Measurements from ENCODE around the gene XXYLT1. TPM values are rescaled to one million over a fixed set of nuclear protein-coding genes. Genes with fewer than 3 reads are reported as not detected.

The XXYLT1 gene
- total RNA-seq, 2 experiments from 2014 or later, result 3.1 to 3.7 TPM

DNA sequence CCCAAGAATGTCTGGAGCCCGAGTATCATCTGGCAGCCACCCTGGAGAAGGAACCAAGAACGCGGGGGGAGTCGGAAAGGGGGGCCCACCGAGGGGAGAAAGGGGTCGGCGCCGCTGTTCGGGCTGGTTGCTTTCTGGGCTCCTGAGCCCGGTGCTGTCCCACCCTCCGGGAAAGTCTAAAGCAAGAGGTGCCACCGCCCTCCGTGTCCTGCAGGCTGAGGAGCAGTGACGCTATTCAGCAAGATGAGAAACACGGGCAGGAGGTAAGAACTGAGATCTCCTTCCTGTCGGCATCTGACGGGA is 234.8 kb downstream of the XXYLT1 start:
- TF ChIP-seq, protein P1, sequence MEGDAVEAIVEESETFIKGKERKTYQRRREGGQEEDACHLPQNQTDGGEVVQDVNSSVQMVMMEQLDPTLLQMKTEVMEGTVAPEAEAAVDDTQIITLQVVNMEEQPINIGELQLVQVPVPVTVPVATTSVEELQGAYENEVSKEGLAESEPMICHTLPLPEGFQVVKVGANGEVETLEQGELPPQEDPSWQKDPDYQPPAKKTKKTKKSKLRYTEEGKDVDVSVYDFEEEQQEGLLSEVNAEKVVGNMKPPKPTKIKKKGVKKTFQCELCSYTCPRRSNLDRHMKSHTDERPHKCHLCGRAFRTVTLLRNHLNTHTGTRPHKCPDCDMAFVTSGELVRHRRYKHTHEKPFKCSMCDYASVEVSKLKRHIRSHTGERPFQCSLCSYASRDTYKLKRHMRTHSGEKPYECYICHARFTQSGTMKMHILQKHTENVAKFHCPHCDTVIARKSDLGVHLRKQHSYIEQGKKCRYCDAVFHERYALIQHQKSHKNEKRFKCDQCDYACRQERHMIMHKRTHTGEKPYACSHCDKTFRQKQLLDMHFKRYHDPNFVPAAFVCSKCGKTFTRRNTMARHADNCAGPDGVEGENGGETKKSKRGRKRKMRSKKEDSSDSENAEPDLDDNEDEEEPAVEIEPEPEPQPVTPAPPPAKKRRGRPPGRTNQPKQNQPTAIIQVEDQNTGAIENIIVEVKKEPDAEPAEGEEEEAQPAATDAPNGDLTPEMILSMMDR (IDR thresholded peaks at IDR 0.05), result no peak
- Mint-ChIP-seq H3K27ac (no peak overlapping the region), H3K4me1 (ENCODE audit: low read depth) (no peaks in the 10 kb centered on the region), H3K9me3 (no peaks in the 10 kb centered on the region), H3K27me3 (no peaks in the 10 kb centered on the region), H3K4me3 (no peak overlapping the region), H3K36me3 (ENCODE audit: low read depth) (no peaks in the 10 kb centered on the region)
- intact Hi-C loops (cut with DNase I, micrococcal nuclease), result no loop called here
- no peak for ATAC-seq (ENCODE audit: poor library complexity)
- ChIA-PET POLR2A (no interaction called here), CTCF (no interaction called here)
- Histone ChIP-seq H3K36me3 (ENCODE audit: insufficient read depth, low read length) (no peaks in the 10 kb centered on the region), H3K4me1 (ENCODE audit: insufficient read depth, low read length) (no peaks in the 10 kb centered on the region), H3K9me3 (ENCODE audit: control insufficient read depth in 1 of 2, insufficient read depth in 1 of 2, low read length in 2 of 2) (peaks cover 0 to 3% of the 10 kb centered on the region in 2 experiments), H3K27ac (ENCODE audit: low read depth in 1 of 2, low read length in 2 of 2) (no peak overlapping the region), H3K27me3 (ENCODE audit: control insufficient read depth in 1 of 2, insufficient read depth in 2 of 2, low read length in 2 of 2) (no peaks in the 10 kb centered on the region), H3K4me3 (ENCODE audit: low read length) (no peak overlapping the region)
- no peak for DNase-seq

DNA sequence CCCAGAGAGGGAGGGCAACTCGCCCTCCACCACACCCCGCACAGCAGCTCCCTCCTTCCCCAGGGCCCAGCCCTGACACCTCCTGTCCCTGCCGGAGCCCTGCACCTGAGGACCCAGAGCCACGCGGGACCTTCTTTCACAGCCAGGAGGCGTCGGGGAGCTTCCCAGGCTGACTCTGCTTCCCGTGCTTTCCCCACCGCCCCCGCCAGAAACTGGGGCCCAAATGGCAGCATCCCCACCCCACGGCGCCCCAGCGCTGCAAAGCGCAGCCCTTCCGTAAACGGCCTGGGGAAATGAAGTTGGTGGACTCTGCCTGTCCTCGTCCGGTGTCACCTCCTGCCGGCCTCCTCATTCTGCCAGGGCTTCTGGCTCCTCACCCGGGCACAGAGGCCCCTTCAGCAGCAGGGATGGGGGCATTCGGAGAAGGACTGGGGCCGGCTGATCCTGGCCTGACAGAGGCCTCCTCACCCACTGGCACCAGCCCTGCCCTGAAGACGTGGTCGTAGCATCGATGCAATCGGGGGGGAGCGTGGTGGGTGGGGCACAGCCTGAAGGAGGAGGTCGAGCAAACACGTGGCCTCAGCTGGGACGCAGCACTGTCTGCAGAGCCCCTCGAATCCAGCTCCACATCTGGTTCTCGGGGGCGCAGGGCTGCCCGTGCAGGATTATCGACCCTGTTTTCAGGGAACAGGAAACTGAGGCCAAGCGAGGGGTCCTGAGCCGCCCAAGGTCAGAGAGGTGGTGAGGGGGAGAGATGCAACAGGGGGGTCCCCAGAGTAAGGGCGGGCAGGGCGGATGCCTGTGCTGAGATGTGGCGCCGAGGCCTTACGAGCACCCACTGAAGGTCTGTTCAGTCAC is 235.4 kb downstream of the XXYLT1 start:
- no peak for DNase-seq
- POLR2A ChIA-PET, result no interaction called here
- intact Hi-C loops (cut with DNase I, micrococcal nuclease), result no loop called here

DNA sequence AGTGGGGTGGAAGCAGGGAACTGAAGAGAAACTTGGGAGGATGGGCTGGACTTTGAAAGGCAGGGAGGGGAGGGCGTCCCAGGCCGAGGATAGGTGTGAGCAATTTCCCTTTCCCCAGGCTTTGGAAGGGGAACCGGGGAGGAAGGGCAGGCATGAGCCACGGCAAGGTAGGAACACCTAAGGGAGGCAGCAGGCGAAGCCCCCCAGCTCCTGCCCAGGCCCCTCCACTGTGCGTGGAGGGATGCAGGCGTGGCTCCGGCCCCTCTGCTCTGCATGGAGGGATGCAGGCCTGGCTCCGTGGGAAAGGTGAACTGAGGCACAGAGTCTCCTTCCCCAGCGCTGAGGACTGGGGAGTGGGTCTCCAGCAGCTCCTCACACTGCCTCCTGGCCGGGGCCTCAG is 236.4 kb downstream of the XXYLT1 start:
- H3K36me3 ChIP-seq (ENCODE audit: insufficient read depth, low read length), result no peaks in the 10 kb centered on the region
- no peaks in the 10 kb centered on the region for H3K27me3 Mint-ChIP-seq
- no peaks in the 10 kb centered on the region for H3K27me3 ChIP-seq (ENCODE audit: control insufficient read depth in 1 of 2, insufficient read depth in 2 of 2, low read length in 2 of 2)
- no peaks in the 10 kb centered on the region for H3K36me3 Mint-ChIP-seq (ENCODE audit: low read depth)
- intact Hi-C loops (cut with DNase I, micrococcal nuclease), result no loop called here
- no peaks in the 10 kb centered on the region for H3K4me1 ChIP-seq (ENCODE audit: insufficient read depth, low read length)
- H3K9me3 Mint-ChIP-seq, result no peaks in the 10 kb centered on the region
- no peak overlapping the region for H3K27ac Mint-ChIP-seq
- ChIA-PET POLR2A (no interaction called here), CTCF (no interaction called here)
- no peak overlapping the region for H3K4me3 Mint-ChIP-seq
- no peaks in the 10 kb centered on the region for H3K4me1 Mint-ChIP-seq (ENCODE audit: low read depth)
- H3K9me3 ChIP-seq (ENCODE audit: control insufficient read depth in 1 of 2, insufficient read depth in 1 of 2, low read length in 2 of 2), result peaks cover 0 to 3% of the 10 kb centered on the region in 2 experiments
- TF ChIP-seq, protein P1 (IDR thresholded peaks at IDR 0.05), result no peak
- no peak overlapping the region for H3K4me3 ChIP-seq (ENCODE audit: low read length)
- DNase-seq (no peak), ATAC-seq (ENCODE audit: poor library complexity) (no peak)
- no peak overlapping the region for H3K27ac ChIP-seq (ENCODE audit: low read depth in 1 of 2, low read length in 2 of 2)

More for the DNA sequence above, 235.4 kb downstream of the XXYLT1 start:
- Histone ChIP-seq H3K27me3 (ENCODE audit: control insufficient read depth in 1 of 2, insufficient read depth in 2 of 2, low read length in 2 of 2) (no peaks in the 10 kb centered on the region), H3K36me3 (ENCODE audit: insufficient read depth, low read length) (no peaks in the 10 kb centered on the region), H3K4me3 (ENCODE audit: low read length) (no peak overlapping the region), H3K4me1 (ENCODE audit: insufficient read depth, low read length) (no peaks in the 10 kb centered on the region), H3K27ac (ENCODE audit: low read depth in 1 of 2, low read length in 2 of 2) (no peak overlapping the region), H3K9me3 (ENCODE audit: control insufficient read depth in 1 of 2, insufficient read depth in 1 of 2, low read length in 2 of 2) (peaks cover 0 to 3% of the 10 kb centered on the region in 2 experiments)
- TF ChIP-seq, protein P1 (IDR thresholded peaks at IDR 0.05), result no peak
- Mint-ChIP-seq H3K27ac (no peak overlapping the region), H3K36me3 (ENCODE audit: low read depth) (no peaks in the 10 kb centered on the region), H3K27me3 (no peaks in the 10 kb centered on the region), H3K9me3 (no peaks in the 10 kb centered on the region), H3K4me3 (no peak overlapping the region), H3K4me1 (ENCODE audit: low read depth) (no peaks in the 10 kb centered on the region)
- CTCF ChIA-PET, result no interaction called here
- ATAC-seq (ENCODE audit: poor library complexity), result no peak
